ENCODE data around the gene ITGA5. TPM values are rescaled to one million over a fixed set of nuclear protein-coding genes. Genes with fewer than 3 reads are reported as not detected.

The ITGA5 gene
- total and polyA plus RNA-seq, 9 of the 15 experiments (the other 6 are each of a cell fraction or from before 2014, with no cell fraction given), result 9.1 to 82.1 (median 47.4) TPM

DNA sequence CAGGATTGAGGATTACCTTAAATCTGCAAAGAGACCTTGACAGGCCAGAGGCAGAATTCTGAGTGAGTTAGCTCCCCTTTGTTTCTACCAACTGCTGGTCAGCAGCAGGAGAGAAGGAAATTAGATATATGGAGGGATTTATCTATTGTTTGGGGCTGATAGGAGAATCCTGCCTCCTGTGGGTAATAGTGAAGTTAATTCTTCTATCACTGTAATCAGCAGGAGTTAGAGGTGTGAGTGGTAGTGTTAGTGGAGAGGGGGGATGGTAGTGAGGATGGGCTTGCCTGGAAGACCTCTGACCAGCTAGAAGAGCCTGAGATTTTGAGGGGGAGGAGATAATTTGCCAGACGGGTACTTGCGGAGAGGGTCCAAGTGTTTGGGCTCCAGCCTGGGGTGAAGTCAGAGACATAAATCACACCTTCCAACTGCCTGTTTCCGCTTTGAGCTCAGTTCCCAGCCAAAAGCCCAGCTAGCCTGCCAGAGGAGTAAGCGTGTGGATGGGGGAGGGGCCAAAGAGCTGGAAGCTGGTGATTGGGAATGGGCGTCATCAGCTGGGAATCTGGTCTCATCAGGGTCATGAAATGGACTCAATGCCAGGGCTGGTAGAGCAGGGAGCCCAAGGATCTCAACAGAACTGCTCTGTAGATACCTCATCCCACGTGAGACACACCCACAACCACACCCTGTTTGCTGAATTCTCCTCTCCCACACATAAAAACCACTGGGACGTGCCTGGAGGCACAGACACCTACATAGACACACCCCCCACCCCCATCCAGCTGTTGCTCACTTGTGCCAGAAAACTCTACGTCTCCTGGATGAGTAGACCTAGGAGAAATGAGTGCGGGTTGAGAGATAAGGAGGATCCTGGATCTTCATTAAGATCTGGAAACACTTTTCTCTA is 13.1 kb upstream of the ITGA5 start (continued):
- TF ChIP-seq KDM4B (IDR thresholded peaks at IDR 0.05; ENCODE audit: borderline replicate concordance in 2 of 2, low read depth in 1 of 2), result no peak
- TF ChIP-seq PML (IDR thresholded peaks at IDR 0.05; ENCODE audit: low read length), result no peak
- peak; percentile 67; the same call in 1 of the 2 replicates for TF ChIP-seq SMARCA4 (IDR thresholded peaks at IDR 0.05)
- no peak for TF ChIP-seq BRF1 (IDR thresholded peaks at IDR 0.05; ENCODE audit: borderline replicate concordance, extremely low read depth, insufficient read length)
- TF ChIP-seq, protein P1, sequence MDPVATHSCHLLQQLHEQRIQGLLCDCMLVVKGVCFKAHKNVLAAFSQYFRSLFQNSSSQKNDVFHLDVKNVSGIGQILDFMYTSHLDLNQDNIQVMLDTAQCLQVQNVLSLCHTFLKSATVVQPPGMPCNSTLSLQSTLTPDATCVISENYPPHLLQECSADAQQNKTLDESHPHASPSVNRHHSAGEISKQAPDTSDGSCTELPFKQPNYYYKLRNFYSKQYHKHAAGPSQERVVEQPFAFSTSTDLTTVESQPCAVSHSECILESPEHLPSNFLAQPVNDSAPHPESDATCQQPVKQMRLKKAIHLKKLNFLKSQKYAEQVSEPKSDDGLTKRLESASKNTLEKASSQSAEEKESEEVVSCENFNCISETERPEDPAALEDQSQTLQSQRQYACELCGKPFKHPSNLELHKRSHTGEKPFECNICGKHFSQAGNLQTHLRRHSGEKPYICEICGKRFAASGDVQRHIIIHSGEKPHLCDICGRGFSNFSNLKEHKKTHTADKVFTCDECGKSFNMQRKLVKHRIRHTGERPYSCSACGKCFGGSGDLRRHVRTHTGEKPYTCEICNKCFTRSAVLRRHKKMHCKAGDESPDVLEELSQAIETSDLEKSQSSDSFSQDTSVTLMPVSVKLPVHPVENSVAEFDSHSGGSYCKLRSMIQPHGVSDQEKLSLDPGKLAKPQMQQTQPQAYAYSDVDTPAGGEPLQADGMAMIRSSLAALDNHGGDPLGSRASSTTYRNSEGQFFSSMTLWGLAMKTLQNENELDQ (CRISPR knock-in tag; IDR thresholded peaks at IDR 0.05; ENCODE audit: borderline replicate concordance), result no peak
- no peak for TF ChIP-seq ETS2 (tag; IDR thresholded peaks at IDR 0.05; ENCODE audit: borderline replicate concordance, poor library complexity, severe bottlenecking)
- no peak for TF ChIP-seq TRIM28 (IDR thresholded peaks at IDR 0.05)
- no peak for TF ChIP-seq ZNF282 (CRISPR knock-in tag; IDR thresholded peaks at IDR 0.05)
- peak; percentile 58 for TF ChIP-seq CBFA2T2 (conservative IDR thresholded peaks at IDR 0.05)
- no peak for TF ChIP-seq RUNX1 (IDR thresholded peaks at IDR 0.05; ENCODE audit: low read depth)
- no peak for TF ChIP-seq ZNF41 (CRISPR knock-in tag; conservative IDR thresholded peaks at IDR 0.05)
- TF ChIP-seq, protein P2, sequence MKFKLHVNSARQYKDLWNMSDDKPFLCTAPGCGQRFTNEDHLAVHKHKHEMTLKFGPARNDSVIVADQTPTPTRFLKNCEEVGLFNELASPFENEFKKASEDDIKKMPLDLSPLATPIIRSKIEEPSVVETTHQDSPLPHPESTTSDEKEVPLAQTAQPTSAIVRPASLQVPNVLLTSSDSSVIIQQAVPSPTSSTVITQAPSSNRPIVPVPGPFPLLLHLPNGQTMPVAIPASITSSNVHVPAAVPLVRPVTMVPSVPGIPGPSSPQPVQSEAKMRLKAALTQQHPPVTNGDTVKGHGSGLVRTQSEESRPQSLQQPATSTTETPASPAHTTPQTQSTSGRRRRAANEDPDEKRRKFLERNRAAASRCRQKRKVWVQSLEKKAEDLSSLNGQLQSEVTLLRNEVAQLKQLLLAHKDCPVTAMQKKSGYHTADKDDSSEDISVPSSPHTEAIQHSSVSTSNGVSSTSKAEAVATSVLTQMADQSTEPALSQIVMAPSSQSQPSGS (CRISPR knock-in tag; IDR thresholded peaks at IDR 0.05), result no peak
- TF ChIP-seq NR2F6 (CRISPR knock-in tag; IDR thresholded peaks at IDR 0.05), result no peak
- TF ChIP-seq, protein P3, sequence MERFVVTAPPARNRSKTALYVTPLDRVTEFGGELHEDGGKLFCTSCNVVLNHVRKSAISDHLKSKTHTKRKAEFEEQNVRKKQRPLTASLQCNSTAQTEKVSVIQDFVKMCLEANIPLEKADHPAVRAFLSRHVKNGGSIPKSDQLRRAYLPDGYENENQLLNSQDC (CRISPR knock-in tag; IDR thresholded peaks at IDR 0.05), result no peak
- no peak for TF ChIP-seq ZNF583 (CRISPR knock-in tag; IDR thresholded peaks at IDR 0.05)
- no peak for TF ChIP-seq EZH2 (IDR thresholded peaks at IDR 0.05; ENCODE audit: borderline replicate concordance, low read depth, low read length)
- no peak for TF ChIP-seq TAF1 (IDR thresholded peaks at IDR 0.05; ENCODE audit: control insufficient read depth, extremely low read depth, insufficient read depth, low read length, severe bottlenecking)
- TF ChIP-seq TEAD4 (IDR thresholded peaks at IDR 0.05; ENCODE audit: low read length), result peak; percentile 81
- TF ChIP-seq TEAD4 (CRISPR knock-in tag; IDR thresholded peaks at IDR 0.05; ENCODE audit: borderline replicate concordance), result no peak
- TF ChIP-seq SMAD1 (IDR thresholded peaks at IDR 0.05; ENCODE audit: low read depth, low read length, partially characterized antibody), result no peak
- no peak for TF ChIP-seq ZC3H11A (IDR thresholded peaks at IDR 0.05; ENCODE audit: low read depth, low read length)
- no peak for TF ChIP-seq BCL6 (CRISPR knock-in tag; IDR thresholded peaks at IDR 0.05)
- no peak for TF ChIP-seq MXI1 (IDR thresholded peaks at IDR 0.05; ENCODE audit: low read depth, low read length)
- peak in 1 of 2 experiments; percentile 94; a peak in 2 of 4 replicates for TF ChIP-seq HDAC1 (IDR thresholded peaks at IDR 0.05)
